Posterior cingulate gyrus (tissue), 11 donors: ENCODE data around the gene OPCML.

Experiments used
- DNase-seq, 10 donors: peaks; one replicate each; pipeline versions ENCODE4 v3.0.0 to v3.0.0-alpha.2; 2020 to 2021; ENCODE audit warnings: mixed read lengths in 3 of 10
- intact Hi-C: fragments of 100-400 bp; cut with DNase I; formaldehyde crosslinking; loops from one replicate; pipeline ENCODE4 v1.15.1; 2023

OPCML gene

DNA sequence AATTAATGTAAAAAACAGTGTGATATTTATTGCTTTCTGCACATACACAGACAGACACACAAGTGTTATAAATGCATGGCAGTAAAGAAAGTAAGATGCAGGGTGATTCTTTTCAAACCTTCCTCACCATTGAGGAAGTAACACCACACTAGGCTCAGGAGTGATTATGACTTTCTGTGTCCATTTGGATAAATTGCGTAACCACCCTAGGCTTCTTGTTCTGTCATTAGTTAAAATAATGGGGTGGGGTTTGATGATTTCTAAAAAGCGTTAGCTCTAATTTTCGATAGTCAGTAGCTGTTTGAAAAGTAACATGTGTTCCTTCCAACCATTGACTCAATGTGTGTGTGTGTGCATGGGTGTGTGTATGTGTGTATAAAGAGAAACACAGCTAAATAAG is 1081.7 kb downstream of the OPCML start:
- intact Hi-C loops, result no loop called here
- DNase-seq, result no peak

GRCh38 chr11:132448334-132448995 is 1083.8 kb downstream of the OPCML start:
- intact Hi-C loops, result no loop called here
- no peak for DNase-seq

DNA sequence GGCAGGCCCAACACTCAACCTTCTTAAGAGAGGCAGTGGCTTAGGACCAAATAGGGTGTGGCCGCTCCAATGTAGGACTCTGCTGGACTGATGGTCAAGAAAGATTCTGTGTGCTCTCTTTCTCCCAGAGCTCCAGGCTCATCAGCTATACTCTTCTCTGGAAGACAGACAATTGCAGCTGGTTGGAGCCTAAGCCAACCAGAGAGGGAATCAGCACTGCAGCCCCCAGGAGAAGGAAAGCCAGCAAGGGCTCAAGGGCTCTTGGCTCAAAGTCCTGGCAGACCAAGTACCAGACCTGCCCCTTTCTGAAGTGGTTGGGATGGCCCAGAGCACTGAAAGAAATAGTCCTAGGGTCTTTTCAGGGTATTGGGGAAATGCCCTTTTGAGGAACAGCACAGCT is 1084.5 kb downstream of the OPCML start:
- no peak for DNase-seq
- intact Hi-C loops, result no loop called here

GRCh38 chr11:132445859-132446291 is 1086.4 kb downstream of the OPCML start:
- no peak for DNase-seq
- intact Hi-C loops, result no loop called here

DNA sequence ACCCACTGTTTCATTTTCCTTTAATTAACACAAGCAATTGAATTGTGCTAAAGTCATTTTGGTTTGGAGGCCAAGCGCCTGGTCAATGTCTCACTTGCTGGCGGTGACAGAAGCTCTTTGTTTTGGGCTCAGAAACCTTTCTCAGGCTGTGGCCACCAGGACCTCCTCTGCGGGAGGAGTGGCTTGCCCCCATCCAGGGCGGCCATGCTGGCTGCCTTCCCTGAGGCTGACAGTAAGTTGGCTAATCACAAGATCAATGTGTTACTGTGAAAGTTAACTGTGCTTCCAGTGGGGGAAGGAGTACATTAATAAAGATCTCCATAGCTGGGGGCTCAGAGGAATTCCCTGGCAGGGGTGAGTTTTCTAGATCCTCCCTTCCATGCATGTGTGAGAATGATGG is 1087.4 kb downstream of the OPCML start:
- peak in 3 of 10 donors; percentile 21 to 86 (median 39) for DNase-seq
- intact Hi-C loops, result no loop called here

- intact Hi-C loops, result no loop called here
Observed at GRCh38 chr11:132439711-132440255, 1092.5 kb downstream of the OPCML start.

GRCh38 chr11:132438418-132438817 is 1093.9 kb downstream of the OPCML start:
- intact Hi-C loops, result no loop called here
- DNase-seq, result no peak

More at GRCh38 chr11:132439711-132440255, 1092.5 kb downstream of the OPCML start:
- DNase-seq, result no peak

GRCh38 chr11:132430429-132431062 is 1101.8 kb downstream of the OPCML start:
- intact Hi-C loops, result no loop called here
- no peak for DNase-seq

GRCh38 chr11:132429685-132430084 is 1102.6 kb downstream of the OPCML start:
- intact Hi-C loops, result no loop called here
- DNase-seq, result no peak

DNA sequence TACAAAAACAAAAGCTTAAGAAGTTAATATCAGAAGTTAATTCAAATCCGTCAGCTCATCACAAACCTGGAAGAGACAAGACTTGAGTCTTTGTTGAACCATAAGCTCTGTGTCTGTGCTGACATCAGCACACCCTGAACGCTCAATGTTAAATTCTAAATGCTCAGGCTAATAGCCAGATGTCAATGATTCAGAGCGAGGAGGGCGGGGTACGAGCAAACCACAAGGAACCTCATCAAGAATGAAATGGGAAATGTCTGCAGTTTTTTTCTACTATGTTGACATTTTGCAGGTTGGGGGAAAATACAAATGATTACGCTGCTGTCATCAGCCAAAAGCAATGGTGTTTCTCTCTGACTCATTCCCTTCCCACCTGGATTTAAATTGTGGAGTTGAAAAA is 1104.7 kb downstream of the OPCML start:
- intact Hi-C loops, result no loop called here
- DNase-seq, result no peak

GRCh38 chr11:132424433-132424832 is 1107.9 kb downstream of the OPCML start:
- intact Hi-C loops, result no loop called here

GRCh38 chr11:132423266-132423665 is 1109.0 kb downstream of the OPCML start:
- DNase-seq, result no peak
- intact Hi-C loops, result no loop called here

More at GRCh38 chr11:132424433-132424832, 1107.9 kb downstream of the OPCML start:
- no peak for DNase-seq

GRCh38 chr11:132422722-132423121 is 1109.6 kb downstream of the OPCML start:
- no peak for DNase-seq
- intact Hi-C loops, result no loop called here

- no peak for DNase-seq
- intact Hi-C loops, result no loop called here
Observed at GRCh38 chr11:132421555-132421954, 1110.7 kb downstream of the OPCML start.

DNA sequence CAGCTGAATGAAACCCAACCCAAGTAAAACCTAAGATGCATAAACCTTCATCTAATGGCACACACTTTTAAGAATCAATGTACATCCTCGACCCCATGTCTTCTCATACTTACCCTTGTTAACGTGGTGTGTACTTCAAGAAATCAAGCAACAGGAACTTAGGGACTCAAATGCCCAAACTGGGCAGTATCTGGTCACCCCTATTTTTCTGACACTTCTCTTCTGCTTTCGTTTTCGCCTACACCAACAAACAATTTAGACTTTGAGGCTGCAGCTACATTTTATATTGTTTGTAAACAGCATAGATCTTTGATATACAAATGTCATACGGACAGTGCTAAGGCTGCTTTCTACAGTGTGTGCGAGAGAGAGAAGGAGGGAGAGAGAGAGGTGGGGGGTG is 1117.8 kb downstream of the OPCML start:
- DNase-seq, result no peak
- intact Hi-C loops, result no loop called here

GRCh38 chr11:132410383-132410782 is 1121.9 kb downstream of the OPCML start:
- no peak for DNase-seq
- intact Hi-C loops, result no loop called here

DNA sequence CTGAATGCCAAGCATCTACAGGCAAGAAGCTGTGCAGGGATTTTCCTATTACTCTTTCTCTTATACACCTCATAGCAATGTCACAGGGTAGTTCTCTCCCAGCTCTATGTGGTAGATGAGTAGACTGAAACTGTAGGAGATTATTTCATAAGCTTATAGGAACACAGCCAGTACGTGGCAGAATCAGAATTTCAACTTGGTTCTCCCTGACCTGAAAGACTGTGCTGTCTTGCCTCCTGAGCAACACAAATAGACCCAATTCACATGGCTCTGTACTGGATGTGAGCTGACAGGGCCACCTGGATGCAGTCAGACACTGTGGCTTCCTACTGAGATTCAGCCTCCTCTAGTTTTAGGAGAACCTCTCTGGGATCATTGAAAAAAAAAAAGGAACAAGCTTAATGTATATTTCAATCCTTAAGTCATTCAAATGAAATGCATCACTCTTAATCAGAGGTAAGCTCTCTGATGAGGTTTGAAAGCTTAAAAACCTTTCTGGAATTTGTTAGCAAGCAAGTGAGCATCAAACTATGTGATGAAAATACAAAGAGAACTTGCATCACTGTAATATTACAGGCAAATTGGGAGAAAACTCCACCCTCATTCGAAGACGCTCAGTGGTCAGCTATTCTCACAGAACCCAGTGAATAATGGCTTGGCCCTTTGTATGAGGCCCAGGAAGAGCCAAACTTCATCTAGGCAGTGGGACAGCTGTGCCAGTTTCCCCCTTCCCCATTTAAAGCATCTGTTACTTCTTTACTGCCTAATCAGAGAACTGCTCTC is 1122.5 kb downstream of the OPCML start:
- intact Hi-C loops, result no loop called here
- no peak for DNase-seq

- intact Hi-C loops, result no loop called here
- no peak for DNase-seq
Observed at GRCh38 chr11:132408877-132409276, 1123.4 kb downstream of the OPCML start.

- intact Hi-C loops, result no loop called here
- no peak for DNase-seq
Observed at GRCh38 chr11:132405728-132406127, 1126.6 kb downstream of the OPCML start.

- DNase-seq, result peak; percentile 36 to 95 (median 69)
- intact Hi-C loops, result no loop called here
Observed at GRCh38 chr11:132402071-132402684, 1130.1 kb downstream of the OPCML start.

DNA sequence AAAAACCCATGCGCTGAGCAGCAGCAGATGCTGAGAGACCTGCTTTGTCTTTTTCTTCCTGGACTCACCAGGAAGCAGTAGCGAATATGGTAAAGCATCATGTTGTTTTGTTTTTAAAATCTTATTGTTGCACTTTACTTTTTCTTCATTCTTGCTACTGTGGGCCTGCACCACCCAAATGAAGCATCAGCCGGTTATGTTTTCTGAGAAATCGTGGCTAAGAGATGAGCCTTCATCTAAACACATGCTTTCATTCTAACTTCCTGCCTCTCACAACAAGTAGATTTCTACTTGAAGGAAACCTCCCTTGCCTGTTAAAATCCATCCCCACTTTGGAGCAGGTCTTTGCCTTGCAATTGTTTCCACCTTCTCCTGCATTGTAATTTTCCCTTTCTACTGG is 1136.0 kb downstream of the OPCML start:
- intact Hi-C loops, result no loop called here
- no peak for DNase-seq
